Neural progenitor cell (in vitro differentiated cells): Measurements from ENCODE around the gene HPSE2.

Experiments
- CTCF ChIP-seq: fragments of 200-600 bp; sonication (generic); IDR thresholded peaks from 2 replicates; pipeline ENCODE4 v1.5.1; 2017; ENCODE audit warnings: antibody characterized with exemption, mild to moderate bottlenecking
- EZH2 ChIP-seq: fragments of 200-600 bp; sonication (generic); IDR thresholded peaks from 2 replicates; pipeline ENCODE4 v1.6.1; 2017; ENCODE audit warnings: antibody characterized with exemption, mild to moderate bottlenecking, moderate library complexity

DNA sequence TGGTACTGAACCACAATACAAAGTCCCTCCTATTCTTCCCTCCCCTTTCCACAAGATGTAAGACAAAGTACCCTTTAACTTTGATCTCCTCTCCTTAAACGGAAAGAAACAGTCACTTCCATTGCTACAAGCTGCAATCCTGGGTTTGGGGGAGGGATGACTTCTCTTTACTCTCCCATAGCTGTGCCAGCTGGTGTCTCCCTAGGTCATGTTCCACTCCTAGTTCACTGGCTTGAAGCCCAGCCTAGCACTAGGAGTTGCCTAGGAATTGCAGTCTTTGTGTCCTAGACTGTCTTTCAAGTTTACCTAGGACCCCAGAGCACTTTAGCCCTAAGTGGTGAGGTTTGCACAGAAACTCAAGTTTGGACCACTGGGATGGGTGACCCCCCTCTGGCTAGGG lies 311.1 kb downstream of the HPSE2 start:
- TF ChIP-seq CTCF (no peak), EZH2 (no peak)
